ENCODE data around the gene PCP2.

Gene PCP2

DNA sequence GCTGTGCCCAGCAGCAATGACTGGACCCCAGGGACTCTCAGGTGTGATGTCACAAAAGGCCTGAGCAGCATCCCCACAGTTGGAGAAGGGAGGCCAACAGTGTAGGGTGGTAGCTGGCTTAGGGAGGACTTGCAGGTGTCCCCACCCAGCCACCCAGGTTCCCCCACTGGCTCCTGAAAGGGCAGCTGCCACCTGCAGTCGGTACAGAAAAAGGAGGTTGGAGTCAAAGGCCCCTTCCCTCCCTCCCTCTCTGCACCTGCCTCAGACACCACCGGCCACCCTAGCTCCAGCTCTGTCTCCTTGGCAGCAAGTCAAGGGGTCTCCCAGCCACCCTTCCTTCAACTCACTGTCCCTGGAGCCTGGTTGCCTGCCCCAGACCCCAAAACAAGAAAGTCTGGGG lies at the start of gene PCP2:
Gene PCP2, minus strand, starts transcription at position 22 of the 400 bp plus-strand sequence. CDS start 262 bp downstream, outside the sequence.
- Histone ChIP-seq H3K27me3 (ENCODE audit: insufficient read depth, low read length, poor library complexity, severe bottlenecking) (no peaks in the 10 kb centered on the region), H2AFZ (ENCODE audit: low read length) (no peak within 1 kb of the TSS), H3K4me3 (ENCODE audit: low read length, poor library complexity, severe bottlenecking) (no peak within 1 kb of the TSS), H3K4me1 (ENCODE audit: insufficient read depth, low read length, poor library complexity, severe bottlenecking) (peaks cover 9% of the 10 kb centered on the region), H3F3A (ENCODE audit: low read depth) (no peaks in the 10 kb centered on the region), H3K79me2 (ENCODE audit: insufficient read depth, low read length) (peaks cover 34% of the 10 kb centered on the region), H3K9me3 (ENCODE audit: insufficient read depth, low read depth, low read length) (no peaks in the 10 kb centered on the region), H3K9me2 (replicated peaks; ENCODE audit: low read depth, low read length) (no peaks in the 10 kb centered on the region), H3K9ac (ENCODE audit: low read depth, low read length, poor library complexity, severe bottlenecking) (no peak within 1 kb of the TSS), H3K4me2 (ENCODE audit: low read depth, low read length, poor library complexity, severe bottlenecking) (no peak within 1 kb of the TSS), H3K36me3 (ENCODE audit: insufficient read depth, low read length) (no peaks in the 10 kb centered on the region), H4K20me1 (ENCODE audit: insufficient read depth, low read length, poor library complexity, severe bottlenecking) (peaks cover 5% of the 10 kb centered on the region)
- TF ChIP-seq CTCF (conservative IDR thresholded peaks at IDR 0.05; ENCODE audit: low read length) = no peak
- no peak for TF ChIP-seq EZH2phosphoT487 (IDR thresholded peaks at IDR 0.05; ENCODE audit: borderline replicate concordance)

- H3K4me3 ChIP-seq (ENCODE audit: low read length, poor library complexity, severe bottlenecking) = peak overlapping the region; percentile 95
- no peaks in the 10 kb centered on the region; the same call in 1 of the 2 replicates for H3K36me3 ChIP-seq (ENCODE audit: insufficient read depth, low read length)
- H3F3A ChIP-seq (ENCODE audit: low read depth) = no peaks in the 10 kb centered on the region
- no peaks in the 10 kb centered on the region for H3K9me3 ChIP-seq (ENCODE audit: insufficient read depth, low read depth, low read length)
- H4K20me1 ChIP-seq (ENCODE audit: insufficient read depth, low read length, poor library complexity, severe bottlenecking) = peaks cover 17% of the 10 kb centered on the region
- TF ChIP-seq CTCF (conservative IDR thresholded peaks at IDR 0.05; ENCODE audit: low read length) = no peak
- TF ChIP-seq EZH2phosphoT487 (IDR thresholded peaks at IDR 0.05; ENCODE audit: borderline replicate concordance) = no peak
- no peaks in the 10 kb centered on the region for H3K27me3 ChIP-seq (ENCODE audit: insufficient read depth, low read length, poor library complexity, severe bottlenecking)
- H3K4me1 ChIP-seq (ENCODE audit: insufficient read depth, low read length, poor library complexity, severe bottlenecking) = peaks cover 26% of the 10 kb centered on the region
- H2AFZ ChIP-seq (ENCODE audit: low read length) = no peak overlapping the region
- H3K9me2 ChIP-seq (replicated peaks; ENCODE audit: low read depth, low read length) = no peaks in the 10 kb centered on the region
- peaks cover 28% of the 10 kb centered on the region for H3K79me2 ChIP-seq (ENCODE audit: insufficient read depth, low read length)
- H3K9ac ChIP-seq (ENCODE audit: low read depth, low read length, poor library complexity, severe bottlenecking) = peak overlapping the region; percentile 92
- H3K4me2 ChIP-seq (ENCODE audit: low read depth, low read length, poor library complexity, severe bottlenecking) = peak overlapping the region; percentile 89
These were observed 48.8 kb upstream of the PCP2 start for GRCh38 chr19:7682175-7682855.

- peaks cover 28% of the 10 kb centered on the region for H3K79me2 ChIP-seq (ENCODE audit: insufficient read depth, low read length)
- TF ChIP-seq CTCF (conservative IDR thresholded peaks at IDR 0.05; ENCODE audit: low read length) = peak; percentile 66
- TF ChIP-seq EZH2phosphoT487 (IDR thresholded peaks at IDR 0.05; ENCODE audit: borderline replicate concordance) = no peak
- peaks cover 17% of the 10 kb centered on the region for H4K20me1 ChIP-seq (ENCODE audit: insufficient read depth, low read length, poor library complexity, severe bottlenecking)
- H3K27me3 ChIP-seq (ENCODE audit: insufficient read depth, low read length, poor library complexity, severe bottlenecking) = no peaks in the 10 kb centered on the region
- H3K4me1 ChIP-seq (ENCODE audit: insufficient read depth, low read length, poor library complexity, severe bottlenecking) = peaks cover 34% of the 10 kb centered on the region
- H3F3A ChIP-seq (ENCODE audit: low read depth) = no peaks in the 10 kb centered on the region
- H3K4me3 ChIP-seq (ENCODE audit: low read length, poor library complexity, severe bottlenecking) = peak overlapping the region; percentile 95
- H3K9me3 ChIP-seq (ENCODE audit: insufficient read depth, low read depth, low read length) = no peaks in the 10 kb centered on the region
- H3K4me2 ChIP-seq (ENCODE audit: low read depth, low read length, poor library complexity, severe bottlenecking) = peak overlapping the region; percentile 89
- peak overlapping the region; percentile 92 for H3K9ac ChIP-seq (ENCODE audit: low read depth, low read length, poor library complexity, severe bottlenecking)
- H2AFZ ChIP-seq (ENCODE audit: low read length) = peak overlapping the region; percentile 57; the same call in 1 of the 2 replicates
- no peaks in the 10 kb centered on the region; the same call in 1 of the 2 replicates for H3K36me3 ChIP-seq (ENCODE audit: insufficient read depth, low read length)
- H3K9me2 ChIP-seq (replicated peaks; ENCODE audit: low read depth, low read length) = no peaks in the 10 kb centered on the region
These were observed 48.0 kb upstream of the PCP2 start for GRCh38 chr19:7681340-7682174.
